ENCODE results near the gene EYA4. TPM values are rescaled to one million over a fixed set of nuclear protein-coding genes. Genes with fewer than 3 reads are reported as not detected.

The EYA4 gene
- total and polyA plus RNA-seq, 8 donors = 0.03 to 16.3 (median 0.87) TPM; not detected in 1

DNA sequence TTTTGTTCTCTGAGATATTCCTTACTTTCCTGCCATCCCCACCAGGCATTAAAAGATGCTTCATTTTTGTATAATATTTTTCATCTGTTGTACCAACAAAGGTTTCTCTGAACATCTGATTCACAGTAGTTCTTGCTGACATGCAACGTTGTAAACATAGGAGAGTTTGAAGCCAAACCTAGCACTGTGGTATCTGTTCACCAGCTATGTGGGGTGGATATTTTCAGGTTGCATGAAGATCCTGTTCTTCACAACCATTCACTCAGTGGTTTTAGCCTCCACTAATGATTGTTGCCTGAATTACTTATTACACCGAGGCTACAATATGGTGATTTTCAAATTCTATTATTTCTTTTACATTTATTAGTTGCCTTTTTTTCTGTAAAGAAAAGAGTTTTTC lies 56.5 kb downstream of the EYA4 start:
- Histone ChIP-seq H3K9me3 (no peaks in the 10 kb centered on the region), H3K27ac (no peak overlapping the region), H3K4me1 (peaks cover 0 to under 1% (median 0%) of the 10 kb centered on the region in 4 donors), H3K36me3 (no peaks in the 10 kb centered on the region), H3K27me3 (no peaks in the 10 kb centered on the region), H3K4me3 (no peak overlapping the region)
- TF ChIP-seq EP300 (IDR thresholded peaks at IDR 0.05) (no peak), POLR2A (IDR thresholded peaks at IDR 0.05) (no peak)
- TF ChIP-seq, protein P1, sequence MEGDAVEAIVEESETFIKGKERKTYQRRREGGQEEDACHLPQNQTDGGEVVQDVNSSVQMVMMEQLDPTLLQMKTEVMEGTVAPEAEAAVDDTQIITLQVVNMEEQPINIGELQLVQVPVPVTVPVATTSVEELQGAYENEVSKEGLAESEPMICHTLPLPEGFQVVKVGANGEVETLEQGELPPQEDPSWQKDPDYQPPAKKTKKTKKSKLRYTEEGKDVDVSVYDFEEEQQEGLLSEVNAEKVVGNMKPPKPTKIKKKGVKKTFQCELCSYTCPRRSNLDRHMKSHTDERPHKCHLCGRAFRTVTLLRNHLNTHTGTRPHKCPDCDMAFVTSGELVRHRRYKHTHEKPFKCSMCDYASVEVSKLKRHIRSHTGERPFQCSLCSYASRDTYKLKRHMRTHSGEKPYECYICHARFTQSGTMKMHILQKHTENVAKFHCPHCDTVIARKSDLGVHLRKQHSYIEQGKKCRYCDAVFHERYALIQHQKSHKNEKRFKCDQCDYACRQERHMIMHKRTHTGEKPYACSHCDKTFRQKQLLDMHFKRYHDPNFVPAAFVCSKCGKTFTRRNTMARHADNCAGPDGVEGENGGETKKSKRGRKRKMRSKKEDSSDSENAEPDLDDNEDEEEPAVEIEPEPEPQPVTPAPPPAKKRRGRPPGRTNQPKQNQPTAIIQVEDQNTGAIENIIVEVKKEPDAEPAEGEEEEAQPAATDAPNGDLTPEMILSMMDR (IDR thresholded peaks at IDR 0.05) = no peak
- intact Hi-C loops (cut with DNase I; ENCODE audit: low total_unique reads) = no loop called here
- 59 to 90% (median 84%) methylated on average over 2 of the region's 2 CpGs for WGBS, 5 donors
- no peak for DNase-seq

DNA sequence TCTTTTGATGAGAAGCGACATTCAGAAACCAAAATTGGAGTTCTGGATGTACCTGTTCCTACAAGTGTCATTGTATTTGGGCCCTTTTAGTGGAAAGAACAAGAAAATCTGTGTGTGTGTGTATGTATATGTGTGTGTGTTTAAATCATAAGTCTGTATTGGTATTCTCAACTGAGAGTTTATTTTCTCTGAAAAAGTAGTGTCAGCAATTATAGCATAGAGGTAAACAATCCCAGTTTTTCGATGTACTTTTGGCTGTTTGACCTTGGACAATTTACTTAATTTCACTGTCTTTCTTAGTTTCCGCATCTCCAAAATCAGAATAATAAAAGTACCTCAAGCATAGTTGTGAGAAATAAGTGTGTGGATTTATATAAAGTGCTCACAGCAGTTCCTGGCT lies 57.2 kb downstream of the EYA4 start:
- no peak for DNase-seq
- Histone ChIP-seq H3K4me3 (no peak overlapping the region), H3K27ac (no peak overlapping the region), H3K36me3 (no peaks in the 10 kb centered on the region), H3K4me1 (no peaks in the 10 kb centered on the region), H3K9me3 (no peaks in the 10 kb centered on the region), H3K27me3 (no peaks in the 10 kb centered on the region)
- 72 to 89% (median 82%) methylated on average over 3 of the region's 3 CpGs for WGBS, 5 donors
- TF ChIP-seq, protein P1 (IDR thresholded peaks at IDR 0.05) = no peak
- TF ChIP-seq EP300 (IDR thresholded peaks at IDR 0.05) = no peak
- no peak for TF ChIP-seq POLR2AphosphoS5 (IDR thresholded peaks at IDR 0.05)
- TF ChIP-seq POLR2A (IDR thresholded peaks at IDR 0.05) = no peak
- intact Hi-C loops (cut with DNase I; ENCODE audit: low total_unique reads) = no loop called here

- no peak overlapping the region for H3K27ac ChIP-seq
- H3K27me3 ChIP-seq = no peaks in the 10 kb centered on the region
- no peaks in the 10 kb centered on the region for H3K36me3 ChIP-seq
- no peaks in the 10 kb centered on the region for H3K4me1 ChIP-seq
- TF ChIP-seq POLR2A (IDR thresholded peaks at IDR 0.05) (no peak), EP300 (IDR thresholded peaks at IDR 0.05) (no peak), POLR2AphosphoS5 (IDR thresholded peaks at IDR 0.05) (no peak)
- TF ChIP-seq, protein P1 (IDR thresholded peaks at IDR 0.05) = no peak
- no peak for DNase-seq
- no peaks in the 10 kb centered on the region for H3K9me3 ChIP-seq
- intact Hi-C loops (cut with DNase I; ENCODE audit: low total_unique reads) = no loop called here
- H3K4me3 ChIP-seq = no peak overlapping the region
- 76 to 88% (median 86%) methylated on average over 4 of the region's 4 CpGs for WGBS, 5 donors
Measured at GRCh38 chr6:133298801-133299200, 57.6 kb downstream of the EYA4 start.

GRCh38 chr6:133300896-133301295 lies 59.7 kb downstream of the EYA4 start:
- no peaks in the 10 kb centered on the region for H3K4me1 ChIP-seq
- TF ChIP-seq, protein P1 (IDR thresholded peaks at IDR 0.05) = no peak
- no peak for TF ChIP-seq EP300 (IDR thresholded peaks at IDR 0.05)
- TF ChIP-seq POLR2A (IDR thresholded peaks at IDR 0.05) = no peak
- no peak for TF ChIP-seq POLR2AphosphoS5 (IDR thresholded peaks at IDR 0.05)
- no peaks in the 10 kb centered on the region for H3K9me3 ChIP-seq
- DNase-seq = no peak
- no peaks in the 10 kb centered on the region for H3K27me3 ChIP-seq
- intact Hi-C loops (cut with DNase I; ENCODE audit: low total_unique reads) = no loop called here
- H3K36me3 ChIP-seq = no peaks in the 10 kb centered on the region
- H3K27ac ChIP-seq = no peak overlapping the region
- no peak overlapping the region for H3K4me3 ChIP-seq
- 80 to 90% (median 86%) methylated on average over 3 of the region's 3 CpGs for WGBS, 5 donors
